Hepatocyte (in vitro differentiated cells): ENCODE measurements around the gene PEAR1.

Source experiments
- CTCF ChIP-seq: fragments of 200-600 bp; sonication (generic); IDR thresholded peaks from 2 replicates; pipeline ENCODE4 v1.5.1; 2016; ENCODE audit warnings: antibody characterized with exemption, mild to moderate bottlenecking; ENCODE audit not compliant: poor library complexity
- EZH2 ChIP-seq: fragments of 200-600 bp; sonication (generic); IDR thresholded peaks from 2 replicates; pipeline ENCODE4 v1.6.1; 2016; ENCODE audit warnings: antibody characterized with exemption, mild to moderate bottlenecking, borderline replicate concordance

GRCh38 chr1:156873659-156874058 lies 19.9 kb upstream of the PEAR1 start:
- no peak for TF ChIP-seq CTCF
- no peak for TF ChIP-seq EZH2
